Superior temporal gyrus (tissue), 1 donor: ENCODE measurements around the gene VEGFA.

Experiments
- DNase-seq: peaks from one replicate; pipeline ENCODE4 v3.0.0-alpha.2; 2016; ENCODE audit errors: extremely low spot score

VEGFA gene

DNA sequence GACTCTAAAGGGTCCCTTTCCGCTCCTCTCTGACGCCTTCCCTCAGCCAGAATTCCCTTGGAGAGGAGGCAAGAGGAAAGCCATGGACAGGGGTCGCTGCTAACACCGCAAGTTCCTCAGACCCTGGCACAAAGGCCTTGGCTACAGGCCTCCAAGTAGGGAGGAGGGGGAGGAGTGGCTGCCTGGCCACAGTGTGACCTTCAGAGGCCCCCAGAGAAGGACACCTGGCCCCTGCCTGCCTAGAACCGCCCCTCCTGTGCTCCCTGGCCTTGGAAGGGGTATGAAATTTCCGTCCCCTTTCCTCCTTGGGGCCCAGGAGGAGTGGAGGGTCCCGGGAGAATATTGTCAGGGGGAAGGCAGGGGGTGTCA, 2.7 kb downstream of the VEGFA start:
- DNase-seq = peak; percentile 15

DNA sequence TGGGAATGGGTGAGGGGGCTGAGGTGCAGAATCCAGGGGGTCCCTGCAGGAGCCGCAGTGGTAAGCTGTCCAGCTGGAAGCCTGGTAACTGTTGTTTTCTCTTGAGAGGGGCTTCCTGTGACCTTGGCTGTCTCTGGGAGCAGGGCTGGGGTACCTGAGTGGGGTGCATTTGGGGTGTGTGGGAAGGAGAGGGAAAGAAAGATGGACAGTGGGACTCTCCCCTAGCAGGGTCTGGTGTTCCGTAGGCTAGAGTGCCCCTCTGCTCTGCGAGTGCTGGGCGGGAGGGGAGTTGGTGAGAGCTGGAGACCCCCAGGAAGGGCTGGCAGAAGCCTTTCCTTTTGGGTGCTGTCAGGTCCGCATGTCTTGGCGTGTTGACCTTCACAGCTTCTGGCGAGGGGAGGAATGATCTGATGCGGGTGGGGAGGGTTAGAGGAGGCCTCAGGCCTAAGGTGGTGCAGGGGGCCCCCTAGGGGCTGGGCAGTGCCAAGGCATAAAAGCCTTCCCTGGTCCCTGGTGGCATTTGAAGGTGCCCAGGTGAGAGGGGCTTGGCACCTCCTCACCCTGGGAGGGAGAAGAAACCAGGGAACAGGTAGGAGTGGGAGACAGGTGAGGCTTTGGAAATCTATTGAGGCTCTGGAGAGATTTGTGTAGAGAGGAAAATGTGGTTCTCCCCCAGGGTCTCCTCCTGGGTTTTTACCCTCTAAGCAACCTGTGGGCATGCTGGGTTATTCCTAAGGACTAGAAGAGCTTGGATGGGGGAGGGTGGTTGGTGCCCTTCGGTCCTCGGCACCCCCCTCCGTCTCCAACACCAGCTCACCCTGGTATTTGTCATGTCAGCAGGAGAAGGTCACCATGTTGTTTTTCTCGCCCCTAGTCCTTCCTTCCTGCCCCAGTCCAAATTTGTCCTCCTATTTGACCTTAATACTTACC, 3.3 kb downstream of the VEGFA start:
- DNase-seq = no peak

- no peak for DNase-seq
These were observed 4.2 kb downstream of the VEGFA start for GRCh38 chr6:43773980-43774775.

DNA sequence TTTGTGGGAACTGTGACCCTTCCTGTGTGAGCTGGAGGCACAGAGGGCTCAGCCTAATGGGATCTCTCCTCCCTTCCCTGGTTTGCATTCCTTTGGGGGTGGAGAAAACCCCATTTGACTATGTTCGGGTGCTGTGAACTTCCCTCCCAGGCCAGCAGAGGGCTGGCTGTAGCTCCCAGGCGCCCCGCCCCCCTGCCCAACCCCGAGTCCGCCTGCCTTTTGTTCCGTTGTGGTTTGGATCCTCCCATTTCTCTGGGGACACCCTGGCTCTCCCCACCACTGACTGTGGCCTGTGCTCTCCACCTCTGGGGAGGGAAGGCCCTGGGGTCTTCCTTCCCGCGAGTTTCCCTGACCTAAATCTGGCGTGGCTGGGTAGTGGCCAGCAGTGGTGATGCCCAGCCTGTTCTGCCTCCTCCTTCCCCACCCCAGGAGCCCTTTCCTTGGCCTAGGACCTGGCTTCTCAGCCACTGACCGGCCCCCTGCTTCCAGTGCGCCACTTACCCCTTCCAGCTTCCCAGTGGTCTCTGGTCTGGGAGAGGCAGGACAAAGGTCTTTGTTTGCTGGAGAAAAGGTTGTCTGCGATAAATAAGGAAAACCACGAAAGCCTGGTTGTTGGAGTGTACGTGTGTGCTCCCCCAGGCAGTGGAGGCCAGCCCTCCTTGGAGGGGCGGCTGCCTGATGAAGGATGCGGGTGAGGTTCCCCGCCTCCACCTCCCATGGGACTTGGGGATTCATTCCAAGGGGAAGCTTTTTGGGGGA, 4.9 kb downstream of the VEGFA start:
- peak; percentile 27 for DNase-seq

DNA sequence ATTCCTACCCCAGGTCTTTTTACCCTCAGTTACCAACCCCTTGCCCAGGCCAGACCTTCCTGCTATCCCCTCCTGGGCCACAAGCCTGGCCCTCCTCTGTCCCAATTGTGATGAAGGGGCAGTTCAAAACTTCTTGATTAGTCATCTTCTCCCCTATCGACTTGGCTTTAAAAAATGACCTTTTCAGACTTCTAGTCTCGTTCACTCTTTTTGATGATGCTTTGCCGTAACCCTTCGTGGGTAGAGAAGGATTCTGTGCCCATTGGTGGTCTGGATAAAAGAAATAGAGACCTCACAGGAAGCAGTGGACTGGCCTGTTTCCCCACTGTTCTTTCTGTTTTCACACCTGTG, 5.5 kb downstream of the VEGFA start:
- DNase-seq = no peak

GRCh38 chr6:43776115-43776798, 6.2 kb downstream of the VEGFA start:
- DNase-seq = no peak

- DNase-seq = no peak
These were observed 7.1 kb downstream of the VEGFA start for GRCh38 chr6:43776799-43777776.

- DNase-seq = no peak
These were observed 8.3 kb downstream of the VEGFA start for GRCh38 chr6:43778131-43778855.

DNA sequence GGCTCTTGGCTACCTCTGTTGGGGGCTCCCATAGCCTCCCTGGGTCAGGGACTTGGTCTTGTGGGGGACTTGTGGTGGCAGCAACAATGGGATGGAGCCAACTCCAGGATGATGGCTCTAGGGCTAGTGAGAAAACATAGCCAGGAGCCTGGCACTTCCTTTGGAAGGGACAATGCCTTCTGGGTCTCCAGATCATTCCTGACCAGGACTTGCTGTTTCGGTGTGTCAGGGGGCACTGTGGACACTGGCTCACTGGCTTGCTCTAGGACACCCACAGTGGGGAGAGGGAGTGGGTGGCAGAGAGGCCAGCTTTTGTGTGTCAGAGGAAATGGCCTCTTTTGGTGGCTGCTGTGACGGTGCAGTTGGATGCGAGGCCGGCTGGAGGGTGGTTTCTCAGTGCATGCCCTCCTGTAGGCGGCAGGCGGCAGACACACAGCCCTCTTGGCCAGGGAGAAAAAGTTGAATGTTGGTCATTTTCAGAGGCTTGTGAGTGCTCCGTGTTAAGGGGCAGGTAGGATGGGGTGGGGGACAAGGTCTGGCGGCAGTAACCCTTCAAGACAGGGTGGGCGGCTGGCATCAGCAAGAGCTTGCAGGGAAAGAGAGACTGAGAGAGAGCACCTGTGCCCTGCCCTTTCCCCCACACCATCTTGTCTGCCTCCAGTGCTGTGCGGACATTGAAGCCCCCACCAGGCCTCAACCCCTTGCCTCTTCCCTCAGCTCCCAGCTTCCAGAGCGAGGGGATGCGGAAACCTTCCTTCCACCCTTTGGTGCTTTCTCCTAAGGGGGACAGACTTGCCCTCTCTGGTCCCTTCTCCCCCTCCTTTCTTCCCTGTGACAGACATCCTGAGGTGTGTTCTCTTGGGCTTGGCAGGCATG, 9.2 kb downstream of the VEGFA start:
- no peak for DNase-seq

DNA sequence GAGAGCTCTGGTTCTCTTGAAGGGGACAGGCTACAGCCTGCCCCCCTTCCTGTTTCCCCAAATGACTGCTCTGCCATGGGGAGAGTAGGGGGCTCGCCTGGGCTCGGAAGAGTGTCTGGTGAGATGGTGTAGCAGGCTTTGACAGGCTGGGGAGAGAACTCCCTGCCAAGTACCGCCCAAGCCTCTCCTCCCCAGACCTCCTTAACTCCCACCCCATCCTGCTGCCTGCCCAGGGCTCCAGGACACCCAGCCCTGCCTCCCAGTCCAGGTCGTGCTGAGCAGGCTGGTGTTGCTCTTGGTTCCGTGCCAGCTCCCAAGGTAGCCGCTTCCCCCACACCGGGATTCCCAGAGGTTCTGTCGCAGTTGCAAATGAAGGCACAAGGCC, 9.8 kb downstream of the VEGFA start:
- DNase-seq = no peak

GRCh38 chr6:43780293-43780692, 10.3 kb downstream of the VEGFA start:
- no peak for DNase-seq

DNA sequence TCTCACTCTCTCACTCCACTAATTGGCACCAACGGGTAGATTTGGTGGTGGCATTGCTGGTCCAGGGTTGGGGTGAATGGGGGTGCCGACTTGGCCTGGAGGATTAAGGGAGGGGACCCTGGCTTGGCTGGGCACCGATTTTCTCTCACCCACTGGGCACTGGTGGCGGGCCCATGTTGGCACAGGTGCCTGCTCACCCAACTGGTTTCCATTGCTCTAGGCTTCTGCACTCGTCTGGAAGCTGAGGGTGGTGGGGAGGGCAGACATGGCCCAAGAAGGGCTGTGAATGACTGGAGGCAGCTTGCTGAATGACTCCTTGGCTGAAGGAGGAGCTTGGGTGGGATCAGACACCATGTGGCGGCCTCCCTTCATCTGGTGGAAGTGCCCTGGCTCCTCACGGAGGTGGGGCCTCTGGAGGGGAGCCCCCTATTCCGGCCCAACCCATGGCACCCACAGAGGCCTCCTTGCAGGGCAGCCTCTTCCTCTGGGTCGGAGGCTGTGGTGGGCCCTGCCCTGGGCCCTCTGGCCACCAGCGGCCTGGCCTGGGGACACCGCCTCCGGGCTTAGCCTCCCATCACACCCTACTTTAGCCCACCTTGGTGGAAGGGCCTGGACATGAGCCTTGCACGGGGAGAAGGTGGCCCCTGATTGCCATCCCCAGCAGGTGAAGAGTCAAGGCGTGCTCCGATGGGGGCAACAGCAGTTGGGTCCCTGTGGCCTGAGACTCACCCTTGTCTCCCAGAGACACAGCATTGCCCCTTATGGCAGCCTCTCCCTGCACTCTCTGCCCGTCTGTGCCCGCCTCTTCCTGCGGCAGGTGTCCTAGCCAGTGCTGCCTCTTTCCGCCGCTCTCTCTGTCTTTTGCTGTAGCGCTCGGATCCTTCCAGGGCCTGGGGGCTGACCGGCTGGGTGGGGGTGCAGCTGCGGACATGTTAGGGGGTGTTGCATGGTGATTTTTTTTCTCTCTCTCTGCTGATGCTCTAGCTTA, 11.2 kb downstream of the VEGFA start:
- DNase-seq = no peak

- DNase-seq = no peak
These were observed 12.1 kb downstream of the VEGFA start for GRCh38 chr6:43781941-43782704.

- no peak for DNase-seq
These were observed 12.9 kb downstream of the VEGFA start for GRCh38 chr6:43782764-43783513.

- DNase-seq = no peak
These were observed 14.2 kb downstream of the VEGFA start for GRCh38 chr6:43784049-43784855.
